Measurements from ENCODE around the gene RUNX1. TPM values are rescaled to one million over a fixed set of nuclear protein-coding genes. Genes with fewer than 3 reads are reported as not detected.

Gene RUNX1
- total and polyA plus RNA-seq, 2 of the 13 experiments (the other 11 are each of a cell fraction or from before 2014, with no cell fraction given), result 5.4 to 6.4 TPM

DNA sequence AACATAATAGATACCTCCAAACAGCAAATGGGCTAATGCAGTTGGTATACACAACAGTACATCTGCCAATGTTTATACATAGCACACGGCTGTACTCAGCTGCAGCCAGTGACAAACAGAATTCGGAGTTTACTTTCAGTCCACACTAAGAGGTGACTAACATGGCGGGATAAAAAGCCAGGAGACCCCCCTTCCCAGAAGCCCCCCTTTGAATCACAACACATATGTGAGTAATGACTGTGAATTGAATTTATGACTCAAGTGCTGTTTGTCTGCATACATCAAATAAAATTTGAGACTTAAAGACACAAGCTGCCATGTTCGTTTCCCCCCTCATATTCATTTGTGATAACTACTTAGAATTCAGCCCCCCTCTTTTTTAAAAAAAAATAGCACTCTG is 113.2 kb downstream of the RUNX1 start:
- no TSS peak for BruUV-seq (replicated peaks)
- WGBS (ENCODE audit: low lambda C conversion rate), result 88% methylated on average over 4 of the region's 4 CpGs
- TF ChIP-seq ATF6 (CRISPR knock-in tag; conservative IDR thresholded peaks at IDR 0.05), result no peak
- TF ChIP-seq, protein P1, sequence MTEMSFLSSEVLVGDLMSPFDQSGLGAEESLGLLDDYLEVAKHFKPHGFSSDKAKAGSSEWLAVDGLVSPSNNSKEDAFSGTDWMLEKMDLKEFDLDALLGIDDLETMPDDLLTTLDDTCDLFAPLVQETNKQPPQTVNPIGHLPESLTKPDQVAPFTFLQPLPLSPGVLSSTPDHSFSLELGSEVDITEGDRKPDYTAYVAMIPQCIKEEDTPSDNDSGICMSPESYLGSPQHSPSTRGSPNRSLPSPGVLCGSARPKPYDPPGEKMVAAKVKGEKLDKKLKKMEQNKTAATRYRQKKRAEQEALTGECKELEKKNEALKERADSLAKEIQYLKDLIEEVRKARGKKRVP (CRISPR knock-in tag; IDR thresholded peaks at IDR 0.05), result no peak
- TF ChIP-seq ZBTB49 (CRISPR knock-in tag; IDR thresholded peaks at IDR 0.05; ENCODE audit: borderline replicate concordance), result no peak
- no peak for TF ChIP-seq RFX1 (IDR thresholded peaks at IDR 0.05)
- TF ChIP-seq ZNF446 (CRISPR knock-in tag; IDR thresholded peaks at IDR 0.05), result no peak
- TF ChIP-seq TCF12 (IDR thresholded peaks at IDR 0.05), result no peak
- no peak for TF ChIP-seq TCF12 (CRISPR knock-in tag; IDR thresholded peaks at IDR 0.05)
- no peak for TF ChIP-seq ONECUT2 (CRISPR knock-in tag; IDR thresholded peaks at IDR 0.05)
- no peak for TF ChIP-seq CBX5 (CRISPR knock-in tag; IDR thresholded peaks at IDR 0.05; ENCODE audit: borderline replicate concordance)
- TF ChIP-seq SETDB1 (CRISPR knock-in tag; IDR thresholded peaks at IDR 0.05; ENCODE audit: borderline replicate concordance), result no peak
- TF ChIP-seq, protein P2, sequence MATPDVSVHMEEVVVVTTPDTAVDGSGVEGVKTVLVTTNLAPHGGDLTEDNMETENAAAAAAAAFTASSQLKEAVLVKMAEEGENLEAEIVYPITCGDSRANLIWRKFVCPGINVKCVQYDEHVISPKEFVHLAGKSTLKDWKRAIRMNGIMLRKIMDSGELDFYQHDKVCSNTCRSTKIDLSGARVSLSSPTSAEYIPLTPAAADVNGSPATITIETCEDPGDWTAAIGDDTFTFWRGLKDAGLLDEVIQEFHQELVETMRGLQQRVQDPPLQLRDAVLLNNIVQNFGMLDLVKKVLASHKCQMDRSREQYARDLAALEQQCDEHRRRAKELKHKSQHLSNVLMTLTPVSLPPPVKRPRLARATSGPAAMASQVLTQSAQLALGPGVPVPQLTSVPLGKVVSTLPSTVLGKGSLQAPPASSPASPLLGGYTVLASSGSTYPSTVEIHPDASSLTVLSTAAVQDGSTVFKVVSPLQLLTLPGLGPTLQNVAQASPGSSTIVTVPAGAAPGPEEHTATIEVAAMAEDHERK (CRISPR knock-in tag; IDR thresholded peaks at IDR 0.05; ENCODE audit: low read depth), result no peak
- no peak for TF ChIP-seq TBX2 (CRISPR knock-in tag; IDR thresholded peaks at IDR 0.05; ENCODE audit: borderline replicate concordance)
- TF ChIP-seq ZNF850 (CRISPR knock-in tag; conservative IDR thresholded peaks at IDR 0.05), result no peak
- no peak for TF ChIP-seq ETS1 (CRISPR knock-in tag; IDR thresholded peaks at IDR 0.05)
- TF ChIP-seq SP140L (CRISPR knock-in tag; IDR thresholded peaks at IDR 0.05; ENCODE audit: borderline replicate concordance), result no peak
- no peak for TF ChIP-seq FOXA3 (CRISPR knock-in tag; IDR thresholded peaks at IDR 0.05)
- TF ChIP-seq MYC (CRISPR knock-in tag; IDR thresholded peaks at IDR 0.05; ENCODE audit: borderline replicate concordance), result no peak
- in situ Hi-C loops (cut with HindIII; ENCODE audit: extremely low pct_ligation_motif_present, low pct_unique_long_range_greater_than_20kb), result no loop called here
- intact Hi-C loops (cut with micrococcal nuclease; ENCODE audit: unreplicated experiment), result no loop called here
- Histone ChIP-seq H2AFZ (ENCODE audit: low read length) (no peak overlapping the region), H3K27me3 (ENCODE audit: control insufficient read depth in 1 of 2, insufficient read depth in 2 of 2, low read length in 2 of 2) (no peaks in the 10 kb centered on the region), H3K9ac (ENCODE audit: insufficient read depth, low read depth, low read length) (no peak overlapping the region), H3K36me3 (replicated peaks in 1 of 2; ENCODE audit: control insufficient read depth in 1 of 2, insufficient read depth in 2 of 2, low read length in 2 of 2) (no peaks in the 10 kb centered on the region), H3K4me2 (ENCODE audit: low read depth, low read length) (no peak overlapping the region), H3K4me3 (replicated peaks in 1 of 3; ENCODE audit: insufficient read depth in 1 of 3, low read depth in 2 of 3, low read length in 3 of 3) (no peak overlapping the region), H3K27ac (ENCODE audit: extremely low read length, insufficient read depth, low read length) (no peak overlapping the region), H4K20me1 (ENCODE audit: insufficient read depth, low read length) (no peaks in the 10 kb centered on the region), H3K9me3 (ENCODE audit: low read length) (no peaks in the 10 kb centered on the region), H3K79me2 (ENCODE audit: insufficient read depth, low read length) (no peaks in the 10 kb centered on the region), H3K4me1 (ENCODE audit: insufficient read depth, low read length) (peaks cover 35% of the 10 kb centered on the region)
- ATAC-seq (no peak), FAIRE-seq (no peak), DNase-seq (ENCODE audit: low spot score) (no peak)
- POLR2A ChIA-PET, result no interaction called here
- CTCF ChIA-PET (ENCODE audit: low intra/inter-chr PET ratio, low total read pairs), result no interaction called here

Measured in HepG2 (cell line).